NT2/D1 (cell line): ENCODE results near the gene DOCK7.

Experiments used
- DNase-seq: peaks from one replicate; pipeline ENCODE4 v3.0.0-alpha.2; 2011; ENCODE audit warnings: low read depth, low spot score
- H3K27me3 ChIP-seq: 2 replicates; pipeline ENCODE4 v1.6.0; 2011; ENCODE audit warnings: mild to moderate bottlenecking; ENCODE audit not compliant: insufficient read length, insufficient read depth
- H3K36me3 ChIP-seq: 2 replicates; pipeline ENCODE4 v1.6.1; 2011; ENCODE audit warnings: mild to moderate bottlenecking, low read length, mixed read lengths; ENCODE audit not compliant: insufficient read depth, insufficient read length
- H3K4me1 ChIP-seq: 2 replicates; pipeline ENCODE4 v1.5.1; 2011; ENCODE audit not compliant: insufficient read depth, insufficient read length
- H3K4me3 ChIP-seq: 2 replicates; pipeline ENCODE4 v1.5.1; 2011; ENCODE audit warnings: low read depth; ENCODE audit not compliant: insufficient read length
- H3K9ac ChIP-seq: 2 replicates; pipeline ENCODE4 v1.6.0; 2011; ENCODE audit warnings: low read depth; ENCODE audit not compliant: insufficient read length
- H3K9me3 ChIP-seq: 2 replicates; pipeline ENCODE4 v1.5.1; 2011; ENCODE audit warnings: mild to moderate bottlenecking, low read length; ENCODE audit not compliant: insufficient read depth
- SUZ12 ChIP-seq: IDR thresholded peaks from 2 replicates; pipeline ENCODE4 v1.6.1; 2011; ENCODE audit not compliant: insufficient read length, insufficient read depth; ENCODE audit errors: extremely low read depth
- YY1 ChIP-seq: IDR thresholded peaks from 2 replicates; pipeline ENCODE4 v1.6.1; 2011; ENCODE audit not compliant: insufficient read length, insufficient read depth
- ZNF274 ChIP-seq: IDR thresholded peaks from 2 replicates; pipeline ENCODE4 v1.6.1; 2011; ENCODE audit warnings: mild to moderate bottlenecking, low read depth, low read length

The DOCK7 gene

GRCh38 chr1:62500210-62500609 lies 188.0 kb downstream of the DOCK7 start:
- Histone ChIP-seq H3K9me3 (no peaks in the 10 kb centered on the region), H3K36me3 (peaks cover 12% of the 10 kb centered on the region), H3K27me3 (no peaks in the 10 kb centered on the region), H3K4me3 (no peak overlapping the region), H3K4me1 (no peaks in the 10 kb centered on the region), H3K9ac (no peak overlapping the region)
- TF ChIP-seq SUZ12 = no peak
- no peak for TF ChIP-seq YY1
- no peak for TF ChIP-seq ZNF274
- DNase-seq = no peak

- TF ChIP-seq SUZ12 (no peak), ZNF274 (no peak), YY1 (no peak)
- no peak overlapping the region for H3K9ac ChIP-seq
- H3K9me3 ChIP-seq = no peaks in the 10 kb centered on the region
- no peak overlapping the region for H3K4me3 ChIP-seq
- H3K36me3 ChIP-seq = peaks cover 33% of the 10 kb centered on the region
- DNase-seq = no peak
- H3K27me3 ChIP-seq = no peaks in the 10 kb centered on the region
- H3K4me1 ChIP-seq = no peaks in the 10 kb centered on the region
Measured at GRCh38 chr1:62494137-62494536, 194.0 kb downstream of the DOCK7 start.

- TF ChIP-seq ZNF274 (no peak), YY1 (no peak), SUZ12 (no peak)
- DNase-seq = no peak
- peaks cover 36% of the 10 kb centered on the region for H3K36me3 ChIP-seq
- no peak overlapping the region for H3K9ac ChIP-seq
- no peaks in the 10 kb centered on the region for H3K27me3 ChIP-seq
- no peaks in the 10 kb centered on the region for H3K4me1 ChIP-seq
- no peak overlapping the region for H3K4me3 ChIP-seq
- H3K9me3 ChIP-seq = no peaks in the 10 kb centered on the region
Measured at GRCh38 chr1:62493656-62494055, 194.5 kb downstream of the DOCK7 start.

GRCh38 chr1:62492521-62492920 lies 195.7 kb downstream of the DOCK7 start:
- H3K36me3 ChIP-seq = peaks cover 40% of the 10 kb centered on the region
- H3K9me3 ChIP-seq = no peaks in the 10 kb centered on the region
- no peak for DNase-seq
- H3K27me3 ChIP-seq = no peaks in the 10 kb centered on the region
- TF ChIP-seq ZNF274 (no peak), SUZ12 (no peak), YY1 (no peak)
- H3K4me3 ChIP-seq = no peak overlapping the region
- no peak overlapping the region for H3K9ac ChIP-seq
- H3K4me1 ChIP-seq = no peaks in the 10 kb centered on the region

GRCh38 chr1:62487956-62488355 lies 200.2 kb downstream of the DOCK7 start:
- Histone ChIP-seq H3K4me3 (no peak overlapping the region), H3K36me3 (peaks cover 23% of the 10 kb centered on the region), H3K9ac (no peak overlapping the region), H3K4me1 (no peaks in the 10 kb centered on the region), H3K27me3 (no peaks in the 10 kb centered on the region), H3K9me3 (no peaks in the 10 kb centered on the region)
- DNase-seq = no peak
- no peak for TF ChIP-seq ZNF274
- no peak for TF ChIP-seq YY1
- no peak for TF ChIP-seq SUZ12

GRCh38 chr1:62484824-62485468 lies 203.2 kb downstream of the DOCK7 start:
- no peaks in the 10 kb centered on the region for H3K9me3 ChIP-seq
- no peak for DNase-seq
- TF ChIP-seq SUZ12 (no peak), ZNF274 (no peak), YY1 (no peak)

GRCh38 chr1:62481681-62482080 lies 206.5 kb downstream of the DOCK7 start:
- H3K27me3 ChIP-seq = no peaks in the 10 kb centered on the region
- DNase-seq = no peak
- no peaks in the 10 kb centered on the region for H3K9me3 ChIP-seq
- no peak for TF ChIP-seq YY1
- TF ChIP-seq SUZ12 = no peak
- no peak for TF ChIP-seq ZNF274
- peaks cover 2% of the 10 kb centered on the region for H3K36me3 ChIP-seq
- no peaks in the 10 kb centered on the region for H3K4me1 ChIP-seq
- H3K9ac ChIP-seq = no peak overlapping the region
- H3K4me3 ChIP-seq = no peak overlapping the region

More at GRCh38 chr1:62484824-62485468, 203.2 kb downstream of the DOCK7 start:
- H3K36me3 ChIP-seq = peaks cover 7% of the 10 kb centered on the region
- no peaks in the 10 kb centered on the region for H3K4me1 ChIP-seq
- H3K4me3 ChIP-seq = no peak overlapping the region
- H3K9ac ChIP-seq = no peak overlapping the region
- H3K27me3 ChIP-seq = no peaks in the 10 kb centered on the region
